Activated CD8-positive, alpha-beta memory T cell treated with anti-CD3 and anti-CD28 coated beads, Interleukin-2, amount 50 U/mL, for 1 hour (primary cell): Measurements from ENCODE around the gene CD109.

ENCODE experiments used
- DNase-seq: peaks from one replicate; pipeline ENCODE4 v3.0.0-alpha.2; 2020; ENCODE audit errors: extremely low read depth

CD109 gene

DNA sequence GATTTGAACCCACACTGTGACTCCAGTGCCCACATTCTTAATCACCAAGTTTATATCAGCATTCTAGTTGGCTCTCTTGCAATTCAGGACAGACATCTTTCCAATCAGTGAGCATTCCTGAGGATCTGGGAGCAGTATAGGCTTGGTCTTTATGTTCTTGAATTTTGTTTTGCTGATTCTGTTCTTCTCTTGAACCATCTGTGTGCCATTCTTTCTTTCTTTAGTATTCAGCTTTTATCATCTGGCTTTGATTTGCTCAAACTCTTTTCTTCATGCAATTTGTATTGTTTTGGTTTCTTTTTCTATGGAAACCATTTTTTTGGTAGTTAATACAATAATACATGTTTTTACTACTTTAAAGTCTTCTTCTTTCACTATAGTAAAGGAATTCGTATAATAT lies 162.4 kb downstream of the CD109 start:
- no peak for DNase-seq

- DNase-seq, result no peak
Observed at GRCh38 chr6:73860303-73860702, 164.3 kb downstream of the CD109 start.

DNA sequence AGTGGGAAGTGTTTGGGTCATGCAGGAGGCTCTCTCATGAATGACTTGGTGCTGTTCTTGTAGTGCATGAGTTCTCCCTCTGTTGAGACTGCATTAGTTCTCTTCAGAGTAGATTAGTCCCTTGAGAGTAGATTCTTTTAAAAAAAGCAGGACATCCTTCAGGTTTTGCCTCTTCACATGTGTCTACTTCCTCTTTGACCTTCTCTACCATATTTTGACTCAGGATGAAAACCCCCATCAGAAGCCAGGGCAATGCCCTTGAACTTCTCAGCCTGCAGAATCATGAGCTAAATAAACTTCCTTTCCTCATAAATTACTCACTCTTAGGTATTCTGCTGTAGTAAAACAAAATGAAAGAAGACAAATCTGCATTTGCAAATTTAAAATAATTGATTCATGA lies 170.3 kb downstream of the CD109 start:
- no peak for DNase-seq

DNA sequence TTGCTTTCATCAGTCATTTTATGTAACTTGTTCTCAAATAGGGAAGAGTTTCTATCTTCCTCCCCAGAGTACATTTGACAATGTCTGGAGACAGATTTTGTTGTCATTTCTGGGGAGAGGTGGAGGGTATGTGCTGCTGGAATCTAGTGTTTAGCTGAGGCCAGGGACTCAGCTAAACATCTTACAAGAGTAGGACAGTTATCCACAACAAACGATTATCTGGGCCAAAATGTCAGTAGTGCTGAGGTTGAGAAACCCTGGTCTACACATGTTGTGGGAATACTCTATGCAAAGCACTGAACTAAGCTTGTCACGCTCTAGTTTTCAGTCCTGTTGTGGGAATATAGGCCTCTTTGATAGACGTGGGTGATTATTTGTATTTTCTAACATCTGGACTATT lies 171.4 kb downstream of the CD109 start:
- DNase-seq, result no peak

DNA sequence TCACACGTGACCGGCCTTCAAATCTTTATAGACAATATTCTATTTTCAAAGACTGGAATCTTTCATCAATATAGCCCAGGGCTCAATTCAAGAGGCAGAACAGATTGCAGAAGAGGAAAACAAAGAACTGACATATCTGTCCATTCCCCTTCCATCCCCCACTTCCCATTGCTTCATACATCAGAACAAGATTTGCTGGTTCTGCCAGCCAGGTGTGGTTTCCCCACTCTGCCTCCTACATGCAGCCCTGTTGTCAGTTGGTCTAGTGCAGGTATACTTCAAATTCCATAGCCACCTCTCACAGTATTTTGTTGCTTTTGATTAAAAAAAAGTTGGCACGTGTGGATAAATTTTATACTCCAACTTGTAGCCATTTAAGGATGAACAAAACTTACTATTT lies 174.9 kb downstream of the CD109 start:
- DNase-seq, result no peak

DNA sequence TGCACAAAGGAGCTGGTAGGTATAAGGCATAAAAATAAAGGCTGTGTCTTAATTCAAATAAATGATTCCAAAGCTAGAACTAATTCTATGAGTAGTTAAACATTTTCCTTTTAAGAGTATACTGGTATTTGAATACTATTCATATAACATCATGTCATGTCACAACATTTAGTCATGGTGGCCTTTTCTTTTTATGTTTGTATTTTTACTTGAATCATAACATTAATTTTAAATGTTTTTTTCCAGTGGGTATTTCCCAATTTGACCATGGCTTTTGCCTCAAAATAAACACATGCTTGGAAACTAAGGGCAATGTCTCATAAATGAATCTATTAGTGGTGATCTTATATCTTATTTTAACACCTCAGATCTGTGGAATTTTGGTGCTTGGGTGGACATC lies 177.1 kb downstream of the CD109 start:
- DNase-seq, result no peak
